H9 (cell line): Measurements from ENCODE around the gene EXOC3. TPM values are rescaled to one million over a fixed set of nuclear protein-coding genes. Genes with fewer than 3 reads are reported as not detected.

Source experiments
- DNase-seq: peaks from one replicate; pipeline ENCODE4 v3.0.0-alpha.2; 2017
- H2AFZ ChIP-seq: one replicate; pipeline ENCODE4 v1.6.1; 2013; ENCODE audit warnings: mild to moderate bottlenecking, low read length, control low read depth, moderate library complexity
- H2AK5ac ChIP-seq: 2 replicates; pipeline ENCODE4 v1.6.1; 2013; ENCODE audit warnings: low read length, control low read depth, mixed read lengths; ENCODE audit not compliant: insufficient read length
- H2BK120ac ChIP-seq: one replicate; pipeline ENCODE4 v1.6.1; 2013; ENCODE audit warnings: low read depth, mild to moderate bottlenecking, low read length, control low read depth, inconsistent platforms; ENCODE audit not compliant: poor library complexity, severe bottlenecking
- H2BK12ac ChIP-seq: 2 replicates; pipeline ENCODE4 v1.6.1; 2013; ENCODE audit warnings: low read length, control low read depth, mixed read lengths, low read depth; ENCODE audit not compliant: insufficient read length
- H2BK15ac ChIP-seq: 2 replicates; pipeline ENCODE4 v1.6.1; 2013; ENCODE audit warnings: low read depth, low read length, control low read depth
- H2BK20ac ChIP-seq: one replicate; pipeline ENCODE4 v1.6.1; 2013; ENCODE audit warnings: low read depth, mild to moderate bottlenecking, low read length, control low read depth, inconsistent platforms; ENCODE audit not compliant: poor library complexity, severe bottlenecking
- H2BK5ac ChIP-seq: 2 replicates; pipeline ENCODE4 v1.6.1; 2013; ENCODE audit warnings: low read length, control low read depth, mixed read lengths; ENCODE audit not compliant: insufficient read length
- H3K14ac ChIP-seq: 2 replicates; pipeline ENCODE4 v1.6.1; 2013; ENCODE audit warnings: low read length, control low read depth; ENCODE audit not compliant: insufficient read depth
- H3K18ac ChIP-seq: 2 replicates; pipeline ENCODE4 v1.6.1; 2013; ENCODE audit warnings: low read depth, mild to moderate bottlenecking, mixed read lengths, low read length, control low read depth; ENCODE audit not compliant: insufficient read length
- H3K23ac ChIP-seq: 2 replicates; pipeline ENCODE4 v1.6.1; 2013; ENCODE audit warnings: low read length, control low read depth, mixed read lengths, low read depth; ENCODE audit not compliant: insufficient read length
- H3K23me2 ChIP-seq: 2 replicates; pipeline ENCODE4 v1.6.1; 2013; ENCODE audit warnings: low read depth, mild to moderate bottlenecking, mixed read lengths, low read length, control low read depth; ENCODE audit not compliant: insufficient read length, poor library complexity, severe bottlenecking
- H3K27ac ChIP-seq: 2 replicates; pipeline ENCODE4 v1.5.1; 2013; ENCODE audit warnings: low read length, control low read depth, mixed read lengths, low read depth; ENCODE audit not compliant: insufficient read length
- H3K27me3 ChIP-seq: 2 replicates; pipeline ENCODE4 v1.6.1; 2013; ENCODE audit warnings: low read length, control low read depth, inconsistent platforms; ENCODE audit not compliant: insufficient read depth
- H3K4ac ChIP-seq: 2 replicates; pipeline ENCODE4 v1.6.1; 2013; ENCODE audit warnings: low read depth, mild to moderate bottlenecking, control low read depth, inconsistent platforms, low read length, moderate library complexity
- H3K4me1 ChIP-seq: 2 replicates; pipeline ENCODE4 v1.6.1; 2013; ENCODE audit warnings: low read length, control low read depth, inconsistent platforms; ENCODE audit not compliant: insufficient read depth
- H3K4me2 ChIP-seq: 2 replicates; pipeline ENCODE4 v1.6.1; 2013; ENCODE audit warnings: low read length, control low read depth, mixed read lengths; ENCODE audit not compliant: insufficient read length, insufficient read depth
- H3K56ac ChIP-seq: 2 replicates; pipeline ENCODE4 v1.6.1; 2013; ENCODE audit warnings: low read depth, mild to moderate bottlenecking, mixed read lengths, low read length, control low read depth; ENCODE audit not compliant: insufficient read length
- H3K79me1 ChIP-seq: 2 replicates; pipeline ENCODE4 v1.6.1; 2013; ENCODE audit warnings: low read depth, mild to moderate bottlenecking, moderate library complexity, low read length, control low read depth, inconsistent platforms; ENCODE audit not compliant: insufficient read depth, poor library complexity, severe bottlenecking
- H3K79me2 ChIP-seq: 2 replicates; pipeline ENCODE4 v1.6.1; 2013; ENCODE audit warnings: low read length, control low read depth, inconsistent platforms; ENCODE audit not compliant: insufficient read depth
- H3K9ac ChIP-seq: 2 replicates; pipeline ENCODE4 v1.6.1; 2013; ENCODE audit warnings: low read length, control low read depth, mixed read lengths; ENCODE audit not compliant: insufficient read length; ENCODE audit errors: extremely low read depth
- H3K9me3 ChIP-seq: one replicate; pipeline ENCODE4 v1.6.1; 2013; ENCODE audit warnings: low read depth, low read length, inconsistent platforms; ENCODE audit not compliant: control insufficient read depth
- H3T11ph ChIP-seq: one replicate; pipeline ENCODE4 v1.6.1; 2013; ENCODE audit warnings: mild to moderate bottlenecking, low read length, control low read depth, inconsistent platforms
- H4K20me1 ChIP-seq: one replicate; pipeline ENCODE4 v1.6.1; 2013; ENCODE audit not compliant: control insufficient read depth, insufficient read length, insufficient read depth
- H4K5ac ChIP-seq: 2 replicates; pipeline ENCODE4 v1.6.1; 2013; ENCODE audit warnings: low read depth, mild to moderate bottlenecking, mixed read lengths, low read length, control low read depth; ENCODE audit not compliant: insufficient read length
- H4K8ac ChIP-seq: replicated peaks from 2 replicates; pipeline ENCODE4 v1.6.1; 2013; ENCODE audit warnings: low read length, control low read depth, mixed read lengths, low read depth; ENCODE audit not compliant: insufficient read length
- H4K91ac ChIP-seq: 2 replicates; pipeline ENCODE4 v1.6.1; 2013; ENCODE audit warnings: low read depth, mild to moderate bottlenecking, moderate library complexity, mixed read lengths, low read length, control low read depth; ENCODE audit not compliant: insufficient read length
- H3K27ac Mint-ChIP-seq, 3 experiments: 2 replicates in 2 of 3; 3 replicates in 1 of 3; pipeline ENCODE4 v1.8.0; 2020 to 2021; ENCODE audit warnings: mixed read lengths in 3 of 3, mild to moderate bottlenecking in 1 of 3, moderate library complexity in 1 of 3
- H3K27me3 Mint-ChIP-seq: 2 replicates; pipeline ENCODE4 v1.8.0; 2021; ENCODE audit warnings: low read depth, mild to moderate bottlenecking, moderate library complexity, mixed read lengths
- H3K36me3 Mint-ChIP-seq, 3 experiments: 2 replicates in 2 of 3; 3 replicates in 1 of 3; pipeline ENCODE4 v1.8.0; 2020 to 2021; ENCODE audit warnings: low read depth in 3 of 3, mixed read lengths in 3 of 3; ENCODE audit not compliant: insufficient read depth in 1 of 3
- H3K4me1 Mint-ChIP-seq, 2 experiments: 2 replicates each; pipeline ENCODE4 v1.8.0; 2020; ENCODE audit warnings: mixed read lengths in 2 of 2
- H3K4me3 Mint-ChIP-seq, 2 experiments: 2 replicates in 1 of 2; 3 replicates in 1 of 2; pipeline ENCODE4 v1.8.0; 2020 to 2021; ENCODE audit warnings: mild to moderate bottlenecking in 2 of 2, mixed read lengths in 2 of 2, moderate library complexity in 1 of 2
- H3K9me3 Mint-ChIP-seq, 2 experiments: 2 replicates in 1 of 2; 3 replicates in 1 of 2; pipeline ENCODE4 v1.8.0; 2020; ENCODE audit warnings: mild to moderate bottlenecking in 2 of 2, mixed read lengths in 2 of 2, moderate library complexity in 1 of 2
- WGBS: extraction: QIAGEN DNeasy Blood & Tissue Kit; methylation state at CpG from one replicate; pipeline ENCODE4 v1.1.7; 2013; ENCODE audit warnings: missing lambda C conversion rate, low lambda C conversion rate, mixed read lengths; ENCODE audit not compliant: insufficient read length; ENCODE audit errors: extremely low coverage; 5-methylcytosine and 5-hydroxymethylcytosine counted together
- total RNA-seq: library from RNA; stranded (reverse); gene quantifications from 2 replicates; pipeline ENCODE4 v1.2.1, GENCODE V29; 2021
- TF ChIP-seq, protein P1 (sequence below): fragments of 200-600 bp; sonication (generic); conservative IDR thresholded peaks from 3 replicates; pipeline ENCODE4 v1.8.0; 2021; ENCODE audit warnings: antibody characterized with exemption, mild to moderate bottlenecking

EXOC3 gene
- total RNA-seq, 1 experiment from 2014 or later: 36.7 TPM

GRCh38 chr5:453725-454481 is 10.9 kb downstream of the EXOC3 start:
- DNase-seq: peak; percentile 25
- Histone ChIP-seq H3K4me1 (no peaks in the 10 kb centered on the region; the same call in 1 of the 2 replicates), H2BK5ac (no peak overlapping the region), H4K5ac (no peak overlapping the region), H3K56ac (no peak overlapping the region), H3K27ac (no peak overlapping the region), H3K79me2 (no peaks in the 10 kb centered on the region), H4K20me1 (no peaks in the 10 kb centered on the region), H3K9me3 (no peaks in the 10 kb centered on the region), H2AK5ac (no peak overlapping the region), H2AFZ (no peak overlapping the region), H3K27me3 (no peaks in the 10 kb centered on the region), H2BK15ac (no peak overlapping the region), H2BK20ac (no peak overlapping the region), H4K8ac (no peak overlapping the region), H3T11ph (no peak overlapping the region), H3K79me1 (no peaks in the 10 kb centered on the region), H3K14ac (no peak overlapping the region), H3K4ac (no peak overlapping the region), H3K9ac (no peak overlapping the region), H2BK12ac (no peak overlapping the region), H2BK120ac (no peak overlapping the region), H3K23ac (no peak overlapping the region), H3K23me2 (no peaks in the 10 kb centered on the region), H4K91ac (no peak overlapping the region), H3K18ac (no peak overlapping the region), H3K4me2 (no peak overlapping the region)
- TF ChIP-seq, protein P1, sequence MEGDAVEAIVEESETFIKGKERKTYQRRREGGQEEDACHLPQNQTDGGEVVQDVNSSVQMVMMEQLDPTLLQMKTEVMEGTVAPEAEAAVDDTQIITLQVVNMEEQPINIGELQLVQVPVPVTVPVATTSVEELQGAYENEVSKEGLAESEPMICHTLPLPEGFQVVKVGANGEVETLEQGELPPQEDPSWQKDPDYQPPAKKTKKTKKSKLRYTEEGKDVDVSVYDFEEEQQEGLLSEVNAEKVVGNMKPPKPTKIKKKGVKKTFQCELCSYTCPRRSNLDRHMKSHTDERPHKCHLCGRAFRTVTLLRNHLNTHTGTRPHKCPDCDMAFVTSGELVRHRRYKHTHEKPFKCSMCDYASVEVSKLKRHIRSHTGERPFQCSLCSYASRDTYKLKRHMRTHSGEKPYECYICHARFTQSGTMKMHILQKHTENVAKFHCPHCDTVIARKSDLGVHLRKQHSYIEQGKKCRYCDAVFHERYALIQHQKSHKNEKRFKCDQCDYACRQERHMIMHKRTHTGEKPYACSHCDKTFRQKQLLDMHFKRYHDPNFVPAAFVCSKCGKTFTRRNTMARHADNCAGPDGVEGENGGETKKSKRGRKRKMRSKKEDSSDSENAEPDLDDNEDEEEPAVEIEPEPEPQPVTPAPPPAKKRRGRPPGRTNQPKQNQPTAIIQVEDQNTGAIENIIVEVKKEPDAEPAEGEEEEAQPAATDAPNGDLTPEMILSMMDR: no peak
- Mint-ChIP-seq H3K36me3 (peaks cover 54 to 88% (median 81%) of the 10 kb centered on the region in 3 experiments), H3K27me3 (no peaks in the 10 kb centered on the region), H3K4me1 (peaks cover 13% of the 10 kb centered on the region in 2 experiments), H3K4me3 (no peak overlapping the region), H3K9me3 (peaks cover 10 to 16% of the 10 kb centered on the region in 2 experiments), H3K27ac (peak overlapping the region; percentile 17 to 87 (median 45); a peak in 3 of 7 replicates)
- whole genome bisulfite sequencing: no CpG with 5 or more reads among the region's 16 CpGs
